IMR-90 (cell line): ENCODE data around the gene VPREB3. TPM values are rescaled to one million over a fixed set of nuclear protein-coding genes. Genes with fewer than 3 reads are reported as not detected.
A peak's percentile ranks its signal among the peaks of the same experiment; 100 is the strongest.

Source experiments
- ATAC-seq: fragments of 200-7000 bp; cut with Tn5 transposase; 2 replicates; pipeline ENCODE4 v1.9.1; 2020; ENCODE audit warnings: low read depth, mild to moderate bottlenecking, moderate library complexity
- BruUV-seq: library from RNA; stranded (reverse); fragments of 400-500 nt; replicated peaks from 2 replicates; lab custom pipeline; 2021; lab: Mats Ljungman, UMichigan
- CTCF ChIA-PET: fragments of 300-600 bp; formaldehyde crosslinking; extraction: SDS; loops from one replicate; lab custom pipeline; 2021; ENCODE audit warnings: antibody characterized with exemption; lab: Yijun Ruan, JAX
- POLR2A ChIA-PET: fragments of 300-600 bp; sonication (Branson Sonifier 250); formaldehyde crosslinking; loops from one replicate; lab custom pipeline; 2022; ENCODE audit warnings: antibody characterized with exemption; ENCODE audit not compliant: unreplicated experiment; lab: Charles Lee
- DNase-seq: peaks from one replicate; pipeline ENCODE4 v3.0.0; 2013
- H2AFZ ChIP-seq: replicated peaks from 2 replicates; pipeline ENCODE3; 2013; ENCODE audit warnings: low read length, mild to moderate bottlenecking; ENCODE audit not compliant: poor library complexity
- H2AK5ac ChIP-seq: 2 replicates; pipeline ENCODE4 v1.6.1; 2013; ENCODE audit warnings: low read depth, low read length, inconsistent platforms
- H2AK9ac ChIP-seq: replicated peaks from 2 replicates; pipeline ENCODE3; 2013; ENCODE audit warnings: mild to moderate bottlenecking, low read depth, low read length, moderate library complexity; ENCODE audit not compliant: poor library complexity
- H2BK120ac ChIP-seq: 2 replicates; pipeline ENCODE4 v1.6.1; 2013; ENCODE audit warnings: low read depth, low read length, inconsistent platforms
- H2BK15ac ChIP-seq: 3 replicates; pipeline ENCODE4 v1.6.1; 2013; ENCODE audit warnings: low read depth, low read length, inconsistent platforms
- H2BK20ac ChIP-seq: 2 replicates; pipeline ENCODE4 v1.6.1; 2013; ENCODE audit warnings: low read depth, mild to moderate bottlenecking, inconsistent platforms, low read length, moderate library complexity
- H2BK5ac ChIP-seq: 2 replicates; pipeline ENCODE4 v1.6.1; 2013; ENCODE audit warnings: mild to moderate bottlenecking, low read depth, low read length, inconsistent platforms; ENCODE audit not compliant: poor library complexity, severe bottlenecking
- H3K14ac ChIP-seq: replicated peaks from 2 replicates; pipeline ENCODE4 v1.6.1; 2013; ENCODE audit warnings: low read depth, low read length, inconsistent platforms
- H3K18ac ChIP-seq: 2 replicates; pipeline ENCODE4 v1.6.1; 2013; ENCODE audit warnings: low read depth, low read length, control low read depth
- H3K23ac ChIP-seq: 2 replicates; pipeline ENCODE4 v1.6.1; 2013; ENCODE audit warnings: low read depth, low read length, inconsistent platforms
- H3K27ac ChIP-seq: 2 replicates; pipeline ENCODE4 v1.5.1; 2013; ENCODE audit warnings: mild to moderate bottlenecking, control low read depth, low read length; ENCODE audit not compliant: insufficient read depth
- H3K27me3 ChIP-seq: 2 replicates; pipeline ENCODE4 v1.6.1; 2013; ENCODE audit warnings: low read length; ENCODE audit not compliant: control insufficient read depth, insufficient read depth
- H3K36me3 ChIP-seq: 2 replicates; pipeline ENCODE4 v1.6.1; 2013; ENCODE audit warnings: low read length, mixed read lengths; ENCODE audit not compliant: control insufficient read depth, insufficient read depth
- H3K4ac ChIP-seq: 2 replicates; pipeline ENCODE4 v1.6.1; 2013; ENCODE audit warnings: low read depth, low read length, inconsistent platforms
- H3K4me1 ChIP-seq: 2 replicates; pipeline ENCODE4 v1.6.1; 2013; ENCODE audit warnings: low read length, mixed read lengths; ENCODE audit not compliant: control insufficient read depth, insufficient read depth
- H3K4me2 ChIP-seq: 2 replicates; pipeline ENCODE4 v1.6.1; 2013; ENCODE audit warnings: low read depth, mild to moderate bottlenecking, control low read depth, low read length, moderate library complexity
- H3K4me3 ChIP-seq: 2 replicates; pipeline ENCODE4 v1.5.1; 2013; ENCODE audit warnings: low read depth, mild to moderate bottlenecking, control low read depth, low read length, moderate library complexity; ENCODE audit not compliant: insufficient read depth
- H3K56ac ChIP-seq: 2 replicates; pipeline ENCODE4 v1.6.1; 2013; ENCODE audit warnings: low read length, inconsistent platforms; ENCODE audit not compliant: insufficient read depth; ENCODE audit errors: extremely low read depth
- H3K79me1 ChIP-seq, 2 experiments: 2 replicates each; pipeline ENCODE4 v1.6.1; 2013; ENCODE audit warnings: low read length in 2 of 2, inconsistent platforms in 1 of 2, low read depth in 1 of 2
- H3K9ac ChIP-seq: 2 replicates; pipeline ENCODE4 v1.6.1; 2013; ENCODE audit warnings: low read depth, low read length, control low read depth
- H3K9me1 ChIP-seq: 2 replicates; pipeline ENCODE4 v1.6.1; 2013; ENCODE audit warnings: low read length, inconsistent platforms; ENCODE audit not compliant: insufficient read depth
- H3K9me3 ChIP-seq: 2 replicates; pipeline ENCODE4 v1.6.1; 2013; ENCODE audit warnings: low read length; ENCODE audit not compliant: control insufficient read depth, insufficient read depth
- H4K20me1 ChIP-seq: 2 replicates; pipeline ENCODE4 v1.6.1; 2013; ENCODE audit warnings: low read length, inconsistent platforms; ENCODE audit not compliant: insufficient read depth
- H4K5ac ChIP-seq: 2 replicates; pipeline ENCODE4 v1.6.1; 2013; ENCODE audit warnings: mild to moderate bottlenecking, low read depth, low read length, control low read depth
- H4K8ac ChIP-seq, 2 experiments: 2 replicates each; pipeline ENCODE4 v1.6.1; 2013; ENCODE audit warnings: low read depth in 2 of 2, low read length in 2 of 2, control low read depth in 1 of 2, inconsistent platforms in 1 of 2
- H4K91ac ChIP-seq: 2 replicates; pipeline ENCODE4 v1.6.1; 2013; ENCODE audit warnings: low read depth, low read length, inconsistent platforms; ENCODE audit not compliant: insufficient read depth
- CEBPB ChIP-seq: IDR thresholded peaks from 2 replicates; pipeline ENCODE4 v1.6.1; 2012; ENCODE audit warnings: low read depth, low read length, improper control_type of control experiment
- CHD1 ChIP-seq: IDR thresholded peaks from 2 replicates; pipeline ENCODE4 v1.6.1; 2012; ENCODE audit warnings: low read depth, low read length, improper control_type of control experiment
- ELK1 ChIP-seq: fragments of 150-350 bp; IDR thresholded peaks from 2 replicates; pipeline ENCODE4 v1.6.1; 2016; ENCODE audit warnings: low read depth, mild to moderate bottlenecking, low read length, moderate library complexity, borderline replicate concordance
- MAFK ChIP-seq: IDR thresholded peaks from 2 replicates; pipeline ENCODE4 v1.6.1; 2012; ENCODE audit warnings: low read depth, low read length, improper control_type of control experiment
- MAZ ChIP-seq: IDR thresholded peaks from 2 replicates; pipeline ENCODE4 v1.6.1; 2012; ENCODE audit warnings: low read depth, mild to moderate bottlenecking, low read length, improper control_type of control experiment, moderate library complexity, borderline replicate concordance
- MXI1 ChIP-seq: IDR thresholded peaks from 2 replicates; pipeline ENCODE4 v1.6.1; 2012; ENCODE audit warnings: low read depth, mild to moderate bottlenecking, low read length, moderate library complexity, borderline replicate concordance
- NFE2L2 ChIP-seq: fragments of 150-350 bp; IDR thresholded peaks from 2 replicates; pipeline ENCODE4 v1.6.1; 2016; ENCODE audit warnings: low read depth, mild to moderate bottlenecking, low read length
- POLR2A ChIP-seq: IDR thresholded peaks from 2 replicates; pipeline ENCODE4 v1.6.1; 2012; ENCODE audit warnings: mild to moderate bottlenecking, low read depth, low read length
- RAD21 ChIP-seq: IDR thresholded peaks from 2 replicates; pipeline ENCODE4 v1.6.1; 2012; ENCODE audit warnings: low read length, improper control_type of control experiment
- RCOR1 ChIP-seq: IDR thresholded peaks from 2 replicates; pipeline ENCODE4 v1.6.1; 2012; ENCODE audit warnings: mild to moderate bottlenecking, low read length, improper control_type of control experiment; ENCODE audit not compliant: insufficient replicate concordance
- RFX5 ChIP-seq: IDR thresholded peaks from 2 replicates; pipeline ENCODE4 v1.8.0; 2012; ENCODE audit warnings: low read depth, mild to moderate bottlenecking, low read length, moderate library complexity
- WGBS, 2 experiments: methylation state at CpG; one replicate each; pipeline versions ENCODE4 v1.1.5 to v1.1.7; 2013; ENCODE audit warnings: missing lambda C conversion rate in 2 of 2; ENCODE audit not compliant: insufficient read length in 1 of 2; ENCODE audit errors: extremely low coverage in 2 of 2; 5-methylcytosine and 5-hydroxymethylcytosine counted together
- dilution Hi-C: fragments of 300-500 bp; cut with HindIII; formaldehyde crosslinking; loops from one replicate; pipeline ENCODE4 v1.14.3; 2018; ENCODE audit warnings: low sequenced_read_pairs; ENCODE audit not compliant: unreplicated experiment
- in situ Hi-C: fragments of 300-500 bp; cut with MboI; formaldehyde crosslinking; loops from 3 replicates; pipeline ENCODE4 v1.14.3; 2019; ENCODE audit warnings: low sequenced_read_pairs, inconsistent platforms, mixed read lengths
- intact Hi-C: fragments of 100-400 bp; cut with micrococcal nuclease; formaldehyde crosslinking; loops from 2 replicates; pipeline ENCODE4 v1.10.0; 2022
- polyA plus RNA-seq, 3 experiments: library from polyadenylated mRNA; depleted of rRNA; stranded (reverse); fragments of >200 nt; gene quantifications; 2 replicates each; pipeline ENCODE4 v1.2.3, GENCODE V29; 2012; ENCODE audit warnings: low replicate concordance in 1 of 3
- total RNA-seq: library from RNA; depleted of rRNA; stranded (reverse); fragments of >200 nt; gene quantifications from 2 replicates; pipeline ENCODE4 v1.2.3, GENCODE V29; 2012
- TF ChIP-seq, protein P1 (sequence below): conservative IDR thresholded peaks from 2 replicates; pipeline ENCODE4 v1.5.1; 2012; ENCODE audit warnings: mild to moderate bottlenecking, low read depth, low read length, improper control_type of control experiment
- TF ChIP-seq, protein P2 (sequence below): fragments of 150-350 bp; IDR thresholded peaks from 2 replicates; pipeline ENCODE4 v1.6.1; 2017; ENCODE audit warnings: mild to moderate bottlenecking, antibody characterized with exemption, low read length, low read depth

Gene VPREB3
- total and polyA plus RNA-seq, 2 of the 4 experiments (the other 2 are of a cell fraction) = not detected

DNA sequence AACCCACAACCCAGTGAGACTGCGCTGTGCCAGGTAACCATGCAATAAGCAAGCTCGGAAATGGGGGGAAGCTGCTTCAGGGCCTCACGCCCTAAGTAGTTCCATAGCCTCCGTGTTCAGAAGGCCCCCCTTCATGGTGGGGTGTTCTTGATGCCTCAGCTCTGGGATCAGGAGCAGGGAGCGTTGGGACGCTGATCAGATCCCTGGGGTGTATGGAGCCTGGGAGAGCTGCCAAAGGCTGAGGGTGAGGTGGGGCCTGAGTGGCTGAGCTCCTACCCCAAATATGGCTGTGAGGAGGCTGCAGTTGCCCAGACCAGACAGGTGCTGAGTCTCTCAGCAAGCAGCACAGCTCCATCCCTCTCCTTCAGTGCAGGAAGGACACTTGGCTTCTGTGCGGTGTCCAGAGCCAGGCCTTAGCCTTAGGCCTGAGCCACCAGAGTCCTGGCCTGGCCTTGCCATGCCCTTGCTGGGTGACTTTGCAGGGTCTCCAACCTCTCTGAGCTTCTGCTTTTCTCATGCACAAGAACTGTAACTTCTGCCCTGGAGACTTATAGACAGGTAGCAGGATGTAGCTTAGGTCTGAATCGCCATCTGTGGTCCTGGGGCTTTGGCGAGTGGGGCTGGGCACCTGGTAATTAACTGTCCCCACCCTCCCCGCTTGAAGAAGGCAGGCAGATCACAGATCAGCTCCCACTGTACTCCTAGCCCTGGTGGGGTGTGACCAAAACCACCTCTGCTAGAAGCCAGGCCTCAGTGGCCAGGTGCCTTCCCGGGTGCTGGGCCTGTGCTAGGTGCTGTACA, 23.8 kb upstream of the VPREB3 start:
- no peaks in the 10 kb centered on the region for H3K9me3 ChIP-seq
- no peak overlapping the region; the same call in 1 of the 2 replicates for H4K5ac ChIP-seq
- H3K4me3 ChIP-seq = no peak overlapping the region
- ChIA-PET POLR2A (no interaction called here), CTCF (no interaction called here)
- no peak overlapping the region for H3K9ac ChIP-seq
- H3K79me1 ChIP-seq = peaks cover 0 to 6% of the 10 kb centered on the region in 2 experiments; a peak in 1 of 4 replicates
- H2BK5ac ChIP-seq = no peak overlapping the region
- H3K14ac ChIP-seq = no peak overlapping the region
- 100% methylated on average over 1 of the region's 11 CpGs; no CpG with 5 or more reads in 1 of the 2 experiments for WGBS, 2 experiments
- no peaks in the 10 kb centered on the region for H3K27me3 ChIP-seq
- no peak overlapping the region for H3K23ac ChIP-seq
- no peak overlapping the region for H3K4me2 ChIP-seq
- DNase-seq = peak; percentile 18
- H4K8ac ChIP-seq = 0 out of 4 replicates have a peak overlapping the region, but pooled peaks of 1 of the 2 experiments have one; percentile 34
- H2BK15ac ChIP-seq = no peak overlapping the region; the same call in 2 of the 3 replicates
- no peak overlapping the region for H3K18ac ChIP-seq
- H2AK9ac ChIP-seq = peak overlapping the region; percentile 66
- no peak overlapping the region for H2BK120ac ChIP-seq
- TF ChIP-seq CHD1 (no peak), CEBPB (no peak), RAD21 (no peak), RCOR1 (no peak), ELK1 (no peak), MXI1 (no peak), RFX5 (no peak), MAZ (no peak), NFE2L2 (no peak), MAFK (no peak), POLR2A (no peak)
- TF ChIP-seq, protein P1, sequence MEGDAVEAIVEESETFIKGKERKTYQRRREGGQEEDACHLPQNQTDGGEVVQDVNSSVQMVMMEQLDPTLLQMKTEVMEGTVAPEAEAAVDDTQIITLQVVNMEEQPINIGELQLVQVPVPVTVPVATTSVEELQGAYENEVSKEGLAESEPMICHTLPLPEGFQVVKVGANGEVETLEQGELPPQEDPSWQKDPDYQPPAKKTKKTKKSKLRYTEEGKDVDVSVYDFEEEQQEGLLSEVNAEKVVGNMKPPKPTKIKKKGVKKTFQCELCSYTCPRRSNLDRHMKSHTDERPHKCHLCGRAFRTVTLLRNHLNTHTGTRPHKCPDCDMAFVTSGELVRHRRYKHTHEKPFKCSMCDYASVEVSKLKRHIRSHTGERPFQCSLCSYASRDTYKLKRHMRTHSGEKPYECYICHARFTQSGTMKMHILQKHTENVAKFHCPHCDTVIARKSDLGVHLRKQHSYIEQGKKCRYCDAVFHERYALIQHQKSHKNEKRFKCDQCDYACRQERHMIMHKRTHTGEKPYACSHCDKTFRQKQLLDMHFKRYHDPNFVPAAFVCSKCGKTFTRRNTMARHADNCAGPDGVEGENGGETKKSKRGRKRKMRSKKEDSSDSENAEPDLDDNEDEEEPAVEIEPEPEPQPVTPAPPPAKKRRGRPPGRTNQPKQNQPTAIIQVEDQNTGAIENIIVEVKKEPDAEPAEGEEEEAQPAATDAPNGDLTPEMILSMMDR = no peak
- TF ChIP-seq, protein P2, sequence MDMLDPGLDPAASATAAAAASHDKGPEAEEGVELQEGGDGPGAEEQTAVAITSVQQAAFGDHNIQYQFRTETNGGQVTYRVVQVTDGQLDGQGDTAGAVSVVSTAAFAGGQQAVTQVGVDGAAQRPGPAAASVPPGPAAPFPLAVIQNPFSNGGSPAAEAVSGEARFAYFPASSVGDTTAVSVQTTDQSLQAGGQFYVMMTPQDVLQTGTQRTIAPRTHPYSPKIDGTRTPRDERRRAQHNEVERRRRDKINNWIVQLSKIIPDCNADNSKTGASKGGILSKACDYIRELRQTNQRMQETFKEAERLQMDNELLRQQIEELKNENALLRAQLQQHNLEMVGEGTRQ = no peak
- H3K36me3 ChIP-seq = no peaks in the 10 kb centered on the region
- no peak overlapping the region for H3K56ac ChIP-seq
- H4K20me1 ChIP-seq = no peaks in the 10 kb centered on the region
- H2BK20ac ChIP-seq = no peak overlapping the region
- in situ Hi-C loops = no loop called here
- peak overlapping the region; percentile 66 for H2AFZ ChIP-seq
- no peak overlapping the region for H3K4ac ChIP-seq
- H4K91ac ChIP-seq = peak overlapping the region; percentile 55; the same call in 1 of the 2 replicates
- peak; percentile 15; the same call in 1 of the 2 replicates for ATAC-seq
- no TSS peak for BruUV-seq
- H3K9me1 ChIP-seq = peaks cover 13% of the 10 kb centered on the region
- peak overlapping the region; percentile 15; the same call in 1 of the 2 replicates for H2AK5ac ChIP-seq
- intact Hi-C loops = loop anchor here (10.0 kb wide), 1 partner anchor 177 kb away; no protein-coding TSS in a partner anchor
- dilution Hi-C loops = no loop called here
- peaks cover 28% of the 10 kb centered on the region for H3K4me1 ChIP-seq
- no peak overlapping the region for H3K27ac ChIP-seq
